Fibroblast of villous mesenchyme (primary cell): ENCODE data around the gene RAB8B. TPM values are rescaled to one million over a fixed set of nuclear protein-coding genes. Genes with fewer than 3 reads are reported as not detected.
A peak's percentile ranks its signal among the peaks of the same experiment; 100 is the strongest.

Source experiments
- DNase-seq: peaks from one replicate; pipeline ENCODE4 v3.0.0-alpha.2; 2010; ENCODE audit warnings: low read depth
- H3K4me3 ChIP-seq: 2 replicates; pipeline ENCODE4 v1.5.1; 2011; ENCODE audit warnings: low read depth, mild to moderate bottlenecking, low read length
- CTCF ChIP-seq: IDR thresholded peaks from 2 replicates; pipeline ENCODE4 v1.5.1; 2012; ENCODE audit warnings: low read depth, mild to moderate bottlenecking, low read length; ENCODE audit not compliant: insufficient read depth
- total RNA-seq: library from RNA; depleted of rRNA; stranded (reverse); fragments of >200 nt; gene quantifications from 2 replicates; pipeline ENCODE4 v1.2.3, GENCODE V29; 2012

RAB8B gene
- total RNA-seq, 1 donor = 97.2 TPM

GRCh38 chr15:63211549-63211948, 22.1 kb downstream of the RAB8B start:
- no peak for TF ChIP-seq CTCF
- no peak for DNase-seq
- H3K4me3 ChIP-seq = no peak overlapping the region

GRCh38 chr15:63212050-63213004, 22.9 kb downstream of the RAB8B start:
- DNase-seq = peak; percentile 84
- no peak for TF ChIP-seq CTCF
- no peak overlapping the region for H3K4me3 ChIP-seq

- peak; percentile 71 for DNase-seq
- H3K4me3 ChIP-seq = no peak overlapping the region
- no peak for TF ChIP-seq CTCF
Observed at GRCh38 chr15:63218100-63218808, 28.8 kb downstream of the RAB8B start.

GRCh38 chr15:63219196-63219710, 29.8 kb downstream of the RAB8B start:
- TF ChIP-seq CTCF = no peak
- H3K4me3 ChIP-seq = no peak overlapping the region
- DNase-seq = no peak

- TF ChIP-seq CTCF = no peak
- H3K4me3 ChIP-seq = no peak overlapping the region
- DNase-seq = no peak
Observed at GRCh38 chr15:63221346-63221745, 31.9 kb downstream of the RAB8B start.

GRCh38 chr15:63223463-63223862, 34.1 kb downstream of the RAB8B start:
- TF ChIP-seq CTCF = no peak
- H3K4me3 ChIP-seq = no peak overlapping the region
- DNase-seq = no peak
